Measurements from ENCODE around the gene WDR59.

DNA sequence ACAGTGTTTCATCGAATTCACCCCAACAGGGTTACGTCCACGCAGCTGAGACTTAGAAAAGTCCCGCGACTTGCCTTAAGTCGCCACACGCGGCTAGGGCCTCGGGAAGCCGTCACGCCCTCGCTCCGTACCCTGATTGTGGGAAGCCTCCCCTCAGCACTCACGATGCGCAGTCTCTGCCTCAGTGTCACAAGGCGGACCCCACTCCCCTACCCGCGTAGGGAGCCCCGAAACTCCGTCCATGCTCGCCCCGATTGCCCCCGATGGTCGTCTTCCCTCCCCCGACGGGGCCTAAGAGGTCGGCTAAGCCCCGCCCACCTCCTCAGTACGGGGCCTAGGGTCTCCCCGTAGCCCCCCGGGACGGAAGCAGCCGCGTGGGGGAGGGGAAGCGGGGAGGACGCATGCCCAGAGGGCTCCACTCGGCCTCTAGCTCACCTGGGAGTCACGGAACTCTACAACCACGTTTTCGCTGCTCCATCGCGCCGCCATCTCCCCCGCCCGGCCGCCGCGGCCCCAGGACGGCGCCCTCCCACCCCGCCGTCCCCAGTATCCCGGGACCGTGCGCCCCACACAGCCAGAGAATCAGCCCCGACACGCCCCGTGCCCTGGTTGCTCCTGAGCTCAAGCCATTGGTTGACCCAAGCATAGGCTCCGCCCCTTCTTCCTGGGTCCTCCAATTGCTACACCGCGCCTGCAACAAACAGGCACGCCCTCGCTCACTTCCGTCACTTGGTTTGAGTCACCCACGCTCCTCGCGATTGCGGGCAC is at the start of gene WDR59:
- TF ChIP-seq POLR2A (IDR thresholded peaks at IDR 0.05): peak; percentile 80
- TF ChIP-seq, protein P1, sequence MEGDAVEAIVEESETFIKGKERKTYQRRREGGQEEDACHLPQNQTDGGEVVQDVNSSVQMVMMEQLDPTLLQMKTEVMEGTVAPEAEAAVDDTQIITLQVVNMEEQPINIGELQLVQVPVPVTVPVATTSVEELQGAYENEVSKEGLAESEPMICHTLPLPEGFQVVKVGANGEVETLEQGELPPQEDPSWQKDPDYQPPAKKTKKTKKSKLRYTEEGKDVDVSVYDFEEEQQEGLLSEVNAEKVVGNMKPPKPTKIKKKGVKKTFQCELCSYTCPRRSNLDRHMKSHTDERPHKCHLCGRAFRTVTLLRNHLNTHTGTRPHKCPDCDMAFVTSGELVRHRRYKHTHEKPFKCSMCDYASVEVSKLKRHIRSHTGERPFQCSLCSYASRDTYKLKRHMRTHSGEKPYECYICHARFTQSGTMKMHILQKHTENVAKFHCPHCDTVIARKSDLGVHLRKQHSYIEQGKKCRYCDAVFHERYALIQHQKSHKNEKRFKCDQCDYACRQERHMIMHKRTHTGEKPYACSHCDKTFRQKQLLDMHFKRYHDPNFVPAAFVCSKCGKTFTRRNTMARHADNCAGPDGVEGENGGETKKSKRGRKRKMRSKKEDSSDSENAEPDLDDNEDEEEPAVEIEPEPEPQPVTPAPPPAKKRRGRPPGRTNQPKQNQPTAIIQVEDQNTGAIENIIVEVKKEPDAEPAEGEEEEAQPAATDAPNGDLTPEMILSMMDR (IDR thresholded peaks at IDR 0.05): no peak

All from right lobe of liver (tissue), 4 donors.